GM19240 (cell line): ENCODE measurements around the gene MIEF1.
A peak's percentile ranks its signal among the peaks of the same experiment; 100 is the strongest.
"Not testable (repeated sequence)": the region's sequence is repeated elsewhere in the genome, so short reads cannot be mapped to it uniquely, and the experiment has no call there.

Experiments used
- DNase-seq: peaks from one replicate; pipeline ENCODE4 v3.0.0; 2011; ENCODE audit warnings: low spot score; ENCODE audit not compliant: insufficient read length

Gene MIEF1

GRCh38 chr22:39489094-39490068, 12.7 kb upstream of the MIEF1 start:
- DNase-seq, result no peak

- DNase-seq, result peak; percentile 99
These were observed 11.8 kb upstream of the MIEF1 start for GRCh38 chr22:39490135-39490798.

GRCh38 chr22:39490966-39491680, 11.0 kb upstream of the MIEF1 start:
- DNase-seq, result no peak

- no peak for DNase-seq
These were observed 10.4 kb upstream of the MIEF1 start for GRCh38 chr22:39491696-39492095.

GRCh38 chr22:39492186-39492585, 9.9 kb upstream of the MIEF1 start:
- no peak for DNase-seq

- no peak for DNase-seq
These were observed 8.3 kb upstream of the MIEF1 start for GRCh38 chr22:39493759-39494158.

GRCh38 chr22:39494471-39495120, 7.5 kb upstream of the MIEF1 start:
- DNase-seq, result no peak

- DNase-seq, result no peak
These were observed 5.8 kb upstream of the MIEF1 start for GRCh38 chr22:39496131-39496838.

- DNase-seq, result no peak
These were observed 4.7 kb upstream of the MIEF1 start for GRCh38 chr22:39497429-39497828.

- DNase-seq, result no peak
These were observed 3.7 kb upstream of the MIEF1 start for GRCh38 chr22:39498368-39498767.

GRCh38 chr22:39498802-39499201, 3.3 kb upstream of the MIEF1 start:
- no peak for DNase-seq

- no peak for DNase-seq
These were observed 2.0 kb upstream of the MIEF1 start for GRCh38 chr22:39500101-39500500.

- no peak for DNase-seq
These were observed 414 bp upstream of the MIEF1 start for GRCh38 chr22:39501644-39502108.

- no peak for DNase-seq
These were observed 809 bp downstream of the MIEF1 start for GRCh38 chr22:39502789-39503409.

- no peak for DNase-seq
These were observed 1.5 kb downstream of the MIEF1 start for GRCh38 chr22:39503630-39504029.

GRCh38 chr22:39504071-39504470, 2.0 kb downstream of the MIEF1 start:
- no peak for DNase-seq

- not testable (repeated sequence) for DNase-seq
These were observed 4.9 kb downstream of the MIEF1 start for GRCh38 chr22:39507021-39507420.

GRCh38 chr22:39508393-39508792, 6.3 kb downstream of the MIEF1 start:
- no peak for DNase-seq

- DNase-seq, result no peak
These were observed 8.5 kb downstream of the MIEF1 start for GRCh38 chr22:39510529-39511149.

- DNase-seq, result no peak
These were observed 9.1 kb downstream of the MIEF1 start for GRCh38 chr22:39511226-39511625.
